GM21717 (cell line): ENCODE measurements around the gene AGR3.
A peak's percentile ranks its signal among the peaks of the same experiment; 100 is the strongest.

Source experiments
- ATAC-seq: cut with Tn5 transposase; IDR thresholded peaks from one replicate; pipeline ENCODE4 v1.9.1; 2021; ENCODE audit warnings: mild to moderate bottlenecking, moderate library complexity; ENCODE audit not compliant: unreplicated experiment

The AGR3 gene

GRCh38 chr7:16881844-16882243 is at the start of gene AGR3:
Gene AGR3, minus strand, starts transcription at chr7:16881983. Its CDS starts 3,365 bp downstream, at chr7:16878618.
- no peak for ATAC-seq

- no peak for ATAC-seq
Measured at GRCh38 chr7:16930946-16931345, 49.2 kb upstream of the AGR3 start.

GRCh38 chr7:16929146-16929762 is 47.5 kb upstream of the AGR3 start:
- peak; percentile 92 for ATAC-seq

DNA sequence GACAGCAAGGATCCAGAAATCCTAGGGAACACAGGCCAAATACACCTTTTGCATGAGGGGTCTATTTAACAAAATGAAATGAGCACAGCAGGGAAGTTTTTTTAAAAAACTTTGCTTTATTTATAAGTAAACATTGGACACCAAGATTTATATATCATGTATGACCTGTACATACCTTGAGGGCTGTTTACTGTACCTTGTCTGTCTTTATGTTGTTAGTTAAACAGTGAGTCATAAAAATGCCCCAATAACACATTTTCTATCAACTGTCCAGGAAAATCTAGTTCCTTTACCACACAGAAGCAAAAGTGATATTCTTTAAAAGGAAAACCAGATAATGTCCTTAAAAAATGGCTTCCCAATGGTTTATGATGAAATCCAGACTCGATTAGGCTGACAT is 45.1 kb upstream of the AGR3 start:
- ATAC-seq: no peak

- ATAC-seq: peak; percentile 41
Measured at GRCh38 chr7:16926283-16926682, 44.5 kb upstream of the AGR3 start.

DNA sequence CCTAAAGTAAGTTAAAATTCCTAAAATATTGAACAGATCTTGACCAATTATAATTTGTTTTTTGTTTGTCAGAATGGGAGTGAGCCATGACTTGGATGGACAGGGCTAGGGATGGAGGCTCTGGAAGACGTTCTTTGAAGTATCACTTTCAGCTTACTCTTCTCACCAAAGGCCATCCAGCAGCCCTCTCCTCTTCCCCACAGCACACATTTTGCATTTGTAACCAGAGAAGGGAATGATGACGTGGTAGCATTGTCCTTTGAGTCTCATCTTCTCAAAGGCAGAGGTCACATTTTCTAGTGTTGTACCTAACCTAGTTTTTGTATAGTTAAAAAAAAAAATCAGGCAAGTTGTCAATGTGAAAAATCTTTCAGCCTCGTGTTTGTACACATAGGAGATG is 43.8 kb upstream of the AGR3 start:
- ATAC-seq: no peak

- ATAC-seq: no peak
Measured at GRCh38 chr7:16923019-16923418, 41.2 kb upstream of the AGR3 start.

- ATAC-seq: no peak
Measured at GRCh38 chr7:16921644-16922257, 40.0 kb upstream of the AGR3 start.

DNA sequence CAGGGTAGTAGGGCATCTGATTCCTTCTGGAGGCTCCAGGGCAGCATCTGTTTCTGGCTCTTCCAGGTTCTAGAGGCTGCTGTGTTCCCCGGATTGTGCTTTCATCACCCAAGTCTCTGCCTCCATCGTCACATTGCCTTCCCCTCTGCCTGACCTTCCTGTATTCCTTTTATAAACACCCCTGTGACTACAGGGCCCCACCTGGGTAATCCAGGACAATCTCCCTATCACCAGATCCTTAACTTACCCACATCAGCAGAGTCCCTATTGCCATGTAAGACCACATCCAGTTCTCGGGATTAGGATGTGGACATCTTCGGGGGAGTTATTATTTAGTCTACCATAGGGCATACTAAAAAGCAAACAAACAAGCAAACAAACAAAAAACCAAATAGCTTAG is 39.4 kb upstream of the AGR3 start:
- no peak for ATAC-seq

- ATAC-seq: no peak
Measured at GRCh38 chr7:16919440-16919839, 37.7 kb upstream of the AGR3 start.

- no peak for ATAC-seq
Measured at GRCh38 chr7:16918288-16918895, 36.6 kb upstream of the AGR3 start.

DNA sequence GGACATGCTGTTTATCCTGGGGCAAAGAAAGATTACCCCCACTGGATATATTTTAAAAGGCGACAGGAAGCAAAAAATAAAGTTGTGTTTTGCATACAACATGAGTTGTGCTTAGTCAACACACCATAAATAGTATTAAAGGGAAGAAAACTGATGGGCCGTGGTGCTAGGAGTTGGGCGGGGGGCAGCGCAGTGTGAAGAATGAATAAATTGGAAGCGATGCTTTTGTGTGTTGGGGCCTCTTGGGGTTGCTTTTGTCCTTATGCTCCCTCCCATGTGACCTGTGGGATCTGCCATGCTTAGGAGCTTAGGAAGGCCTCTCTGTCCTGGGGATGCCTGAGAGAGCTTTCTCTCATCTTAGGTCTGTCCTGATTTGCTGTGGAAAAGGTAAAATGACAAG is 35.0 kb upstream of the AGR3 start:
- no peak for ATAC-seq

GRCh38 chr7:16916105-16916639 is 34.4 kb upstream of the AGR3 start:
- no peak for ATAC-seq

GRCh38 chr7:16915405-16915804 is 33.6 kb upstream of the AGR3 start:
- ATAC-seq: no peak

DNA sequence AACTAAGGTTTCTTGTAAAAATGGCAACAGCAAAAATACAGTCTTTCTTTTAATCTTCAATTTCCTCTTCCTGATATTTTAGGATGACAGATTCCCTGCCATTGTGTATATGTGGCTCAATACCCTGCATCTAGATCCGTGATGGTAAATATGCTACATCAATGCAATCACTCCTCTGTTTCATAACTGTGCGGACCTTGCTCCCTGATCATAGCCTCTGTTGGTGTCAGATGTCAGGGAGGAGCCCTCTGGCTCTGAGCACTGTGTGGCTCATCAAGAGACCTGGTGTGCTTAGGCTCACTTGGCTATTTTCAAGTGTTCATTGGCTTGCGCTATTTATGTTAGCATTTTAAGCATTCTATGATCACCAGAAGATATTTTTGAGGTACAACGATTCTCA is 33.0 kb upstream of the AGR3 start:
- no peak for ATAC-seq

DNA sequence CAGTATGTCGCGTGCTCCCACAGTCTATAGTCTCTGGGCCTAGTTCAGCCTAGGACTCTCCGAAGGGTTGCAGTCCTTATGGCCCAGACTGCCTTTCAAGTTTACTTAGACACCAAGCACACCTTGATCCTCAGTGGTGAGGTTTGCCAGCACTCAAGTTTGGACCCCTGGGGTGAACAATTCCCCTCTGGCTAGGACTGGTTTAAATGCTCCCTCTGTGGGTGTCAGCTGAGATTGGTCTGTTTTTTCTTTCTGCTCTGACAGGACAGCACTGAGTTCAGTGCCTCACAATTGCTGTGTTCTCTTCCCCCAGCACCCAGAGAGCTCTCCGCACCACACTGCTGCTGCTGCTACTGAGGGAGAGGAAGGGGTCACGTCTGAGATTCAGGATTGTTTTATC is 31.9 kb upstream of the AGR3 start:
- no peak for ATAC-seq

- no peak for ATAC-seq
Measured at GRCh38 chr7:16912540-16912939, 30.8 kb upstream of the AGR3 start.

DNA sequence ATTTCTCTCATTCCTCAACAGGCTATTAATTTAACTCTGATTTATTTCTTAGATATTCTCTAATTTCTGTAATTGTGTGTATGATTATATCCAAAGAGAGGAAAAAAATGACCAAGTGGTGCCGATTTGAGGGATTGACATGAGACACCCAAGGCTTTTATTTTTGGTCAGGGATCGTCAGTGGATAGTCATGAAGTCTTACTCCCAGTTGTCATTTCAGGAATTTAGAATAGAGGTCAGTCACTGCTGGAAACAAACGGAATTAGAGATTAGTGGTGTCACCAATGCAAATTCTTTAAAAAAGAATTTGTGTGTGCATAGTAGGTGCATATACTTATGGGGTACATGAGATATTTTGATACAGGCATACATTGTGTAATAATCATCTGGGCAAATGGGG is 26.8 kb upstream of the AGR3 start:
- no peak for ATAC-seq

DNA sequence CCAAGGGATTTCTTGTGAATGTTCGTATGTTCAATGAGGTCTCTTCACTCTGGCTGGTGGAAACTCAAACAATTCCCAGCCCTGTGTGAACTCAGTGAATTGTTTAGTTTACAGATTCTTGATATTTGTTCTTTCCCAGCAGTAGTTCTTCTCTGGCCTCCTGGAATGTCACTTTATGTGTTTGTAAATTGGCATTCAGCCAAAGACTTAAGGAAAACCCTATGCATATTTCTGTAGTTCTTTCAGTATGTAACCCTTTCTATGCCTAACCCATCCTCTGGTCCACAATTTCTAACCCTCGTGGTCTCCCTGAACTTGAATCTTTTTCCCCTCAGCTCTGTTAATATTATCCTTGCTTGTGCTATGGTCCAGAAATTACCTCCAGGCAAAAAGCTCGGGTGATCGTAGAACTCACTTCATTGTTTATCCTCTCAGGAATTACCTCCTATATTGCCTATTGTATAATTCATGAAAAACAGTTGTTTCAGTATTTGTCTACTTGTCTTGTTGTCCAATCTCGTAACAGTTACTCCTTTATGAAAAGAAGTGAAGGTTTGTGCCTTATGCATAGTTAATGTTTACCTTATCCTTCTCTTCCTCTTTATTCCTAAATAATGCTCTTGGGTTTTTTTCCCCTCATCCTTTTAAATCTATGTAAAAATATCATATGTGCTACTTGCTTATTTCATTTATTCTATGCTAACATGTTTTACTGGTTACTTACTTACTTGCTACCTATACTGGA is 23.7 kb upstream of the AGR3 start:
- ATAC-seq: no peak

- ATAC-seq: no peak
Measured at GRCh38 chr7:16904076-16904475, 22.3 kb upstream of the AGR3 start.

GRCh38 chr7:16900209-16900768 is 18.5 kb upstream of the AGR3 start:
- ATAC-seq: no peak
